ENCODE data around the gene VDR.

VDR gene

DNA sequence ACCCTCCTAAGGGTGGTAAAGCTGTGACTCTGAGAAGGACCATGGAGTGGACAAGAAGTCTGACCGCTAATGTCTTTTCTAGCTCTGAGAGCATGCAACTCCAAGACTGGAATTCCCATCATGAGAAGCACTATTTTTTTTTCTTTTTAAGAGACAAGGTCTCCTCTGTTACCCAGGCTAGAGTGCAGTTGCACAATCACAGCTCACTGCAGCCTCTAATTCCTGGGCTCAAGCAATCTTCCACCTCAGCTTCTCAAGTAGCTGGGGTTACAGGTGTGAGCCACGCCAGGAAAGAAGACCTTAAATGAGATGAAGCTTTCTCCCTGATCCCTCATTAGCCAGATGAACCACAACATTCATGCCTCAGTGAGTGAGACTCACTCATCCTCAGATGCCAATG, 19.2 kb downstream of the VDR start:
- Histone ChIP-seq H3K9ac (ENCODE audit: low read length) (no peak overlapping the region), H4K8ac (ENCODE audit: low read length) (peak overlapping the region; percentile 7), H3K9me3 (ENCODE audit: control insufficient read depth, low read length) (no peaks in the 10 kb centered on the region), H3K4me1 (ENCODE audit: control insufficient read depth, insufficient read depth, low read depth, low read length) (peaks cover 15% of the 10 kb centered on the region), H3K27ac (ENCODE audit: low read length, poor library complexity, severe bottlenecking) (no peak overlapping the region), H2BK120ac (ENCODE audit: low read depth, low read length) (peak overlapping the region; percentile 50), H3K27me3 (ENCODE audit: control insufficient read depth in 1 of 2, insufficient read depth in 1 of 2, low read length in 2 of 2) (no peaks in the 10 kb centered on the region), H2BK15ac (ENCODE audit: low read depth, poor library complexity, severe bottlenecking) (no peak overlapping the region), H3K18ac (ENCODE audit: low read depth in 1 of 2, low read length in 2 of 2) (peak overlapping the region in 1 of 2 experiments; percentile 24), H3K4ac (ENCODE audit: low read depth in 1 of 2, low read length in 2 of 2) (no peak overlapping the region), H2AFZ (ENCODE audit: low read depth, low read length) (no peak overlapping the region), H3K4me2 (ENCODE audit: low read length, poor library complexity, severe bottlenecking) (no peak overlapping the region), H2BK12ac (ENCODE audit: low read length in 2 of 2) (no peak overlapping the region), H3K23ac (ENCODE audit: low read length in 2 of 2) (no peak overlapping the region), H3K79me1 (replicated peaks; ENCODE audit: low read length, poor library complexity, severe bottlenecking) (no peaks in the 10 kb centered on the region), H4K91ac (ENCODE audit: low read length) (no peak overlapping the region), H2AK5ac (ENCODE audit: low read length, severe bottlenecking) (no peak overlapping the region), H3K36me3 (ENCODE audit: control insufficient read depth in 1 of 2, insufficient read depth in 2 of 2, low read depth in 1 of 2, low read length in 2 of 2) (peaks cover 0 to 8% of the 10 kb centered on the region in 2 experiments), H3K4me3 (ENCODE audit: insufficient read depth in 1 of 2, low read depth in 1 of 2, low read length in 2 of 2) (no peak overlapping the region), H2BK5ac (ENCODE audit: low read depth, low read length, poor library complexity, severe bottlenecking) (no peak overlapping the region), H3K14ac (ENCODE audit: low read length in 2 of 2) (no peak overlapping the region)
- 91% methylated on average over 2 of the region's 2 CpGs for WGBS
- DNase-seq = no peak

- Histone ChIP-seq H4K91ac (ENCODE audit: low read length) (peak overlapping the region; percentile 18), H2BK5ac (ENCODE audit: low read depth, low read length, poor library complexity, severe bottlenecking) (no peak overlapping the region), H4K8ac (ENCODE audit: low read length) (no peak overlapping the region), H3K9ac (ENCODE audit: low read length) (no peak overlapping the region), H2BK120ac (ENCODE audit: low read depth, low read length) (peak overlapping the region; percentile 50), H3K36me3 (ENCODE audit: control insufficient read depth in 1 of 2, insufficient read depth in 2 of 2, low read depth in 1 of 2, low read length in 2 of 2) (peaks cover 0 to 8% of the 10 kb centered on the region in 2 experiments), H2BK12ac (ENCODE audit: low read length in 2 of 2) (peak overlapping the region in 1 of 2 experiments; percentile 15), H3K23ac (ENCODE audit: low read length in 2 of 2) (no peak overlapping the region), H2AK5ac (ENCODE audit: low read length, severe bottlenecking) (no peak overlapping the region), H3K4me1 (ENCODE audit: control insufficient read depth, insufficient read depth, low read depth, low read length) (peaks cover 15% of the 10 kb centered on the region), H3K9me3 (ENCODE audit: control insufficient read depth, low read length) (no peaks in the 10 kb centered on the region), H3K4me2 (ENCODE audit: low read length, poor library complexity, severe bottlenecking) (no peak overlapping the region), H2BK15ac (ENCODE audit: low read depth, poor library complexity, severe bottlenecking) (no peak overlapping the region), H3K14ac (ENCODE audit: low read length in 2 of 2) (no peak overlapping the region), H2AFZ (ENCODE audit: low read depth, low read length) (no peak overlapping the region), H3K4ac (ENCODE audit: low read depth in 1 of 2, low read length in 2 of 2) (no peak overlapping the region), H3K27ac (ENCODE audit: low read length, poor library complexity, severe bottlenecking) (no peak overlapping the region), H3K27me3 (ENCODE audit: control insufficient read depth in 1 of 2, insufficient read depth in 1 of 2, low read length in 2 of 2) (no peaks in the 10 kb centered on the region), H3K18ac (ENCODE audit: low read depth in 1 of 2, low read length in 2 of 2) (peak overlapping the region in 1 of 2 experiments; percentile 24), H3K4me3 (ENCODE audit: insufficient read depth in 1 of 2, low read depth in 1 of 2, low read length in 2 of 2) (no peak overlapping the region), H3K79me1 (replicated peaks; ENCODE audit: low read length, poor library complexity, severe bottlenecking) (no peaks in the 10 kb centered on the region)
- 87% methylated on average over 10 of the region's 10 CpGs for WGBS
- no peak for DNase-seq
Observed at GRCh38 chr12:47885012-47885501, 19.7 kb downstream of the VDR start.

GRCh38 chr12:47884501-47884900, 20.3 kb downstream of the VDR start:
- no peaks in the 10 kb centered on the region for H3K9me3 ChIP-seq (ENCODE audit: control insufficient read depth, low read length)
- no peak overlapping the region for H3K4me3 ChIP-seq (ENCODE audit: insufficient read depth in 1 of 2, low read depth in 1 of 2, low read length in 2 of 2)
- H2AK5ac ChIP-seq (ENCODE audit: low read length, severe bottlenecking) = no peak overlapping the region
- no peak overlapping the region for H3K4me2 ChIP-seq (ENCODE audit: low read length, poor library complexity, severe bottlenecking)
- H3K27me3 ChIP-seq (ENCODE audit: control insufficient read depth in 1 of 2, insufficient read depth in 1 of 2, low read length in 2 of 2) = no peaks in the 10 kb centered on the region
- H2BK15ac ChIP-seq (ENCODE audit: low read depth, poor library complexity, severe bottlenecking) = peak overlapping the region; percentile 15
- H3K79me1 ChIP-seq (replicated peaks; ENCODE audit: low read length, poor library complexity, severe bottlenecking) = no peaks in the 10 kb centered on the region
- no peak overlapping the region for H2AFZ ChIP-seq (ENCODE audit: low read depth, low read length)
- DNase-seq = no peak
- H3K4me1 ChIP-seq (ENCODE audit: control insufficient read depth, insufficient read depth, low read depth, low read length) = peaks cover 15% of the 10 kb centered on the region
- no peak overlapping the region for H3K14ac ChIP-seq (ENCODE audit: low read length in 2 of 2)
- H3K9ac ChIP-seq (ENCODE audit: low read length) = no peak overlapping the region
- no peak overlapping the region for H3K18ac ChIP-seq (ENCODE audit: low read depth in 1 of 2, low read length in 2 of 2)
- no peak overlapping the region for H2BK5ac ChIP-seq (ENCODE audit: low read depth, low read length, poor library complexity, severe bottlenecking)
- H4K8ac ChIP-seq (ENCODE audit: low read length) = no peak overlapping the region
- H2BK12ac ChIP-seq (ENCODE audit: low read length in 2 of 2) = peak overlapping the region in 1 of 2 experiments; percentile 57
- 50% methylated on average over 2 of the region's 3 CpGs for WGBS
- H3K36me3 ChIP-seq (ENCODE audit: control insufficient read depth in 1 of 2, insufficient read depth in 2 of 2, low read depth in 1 of 2, low read length in 2 of 2) = peaks cover 0 to 8% of the 10 kb centered on the region in 2 experiments
- H3K27ac ChIP-seq (ENCODE audit: low read length, poor library complexity, severe bottlenecking) = no peak overlapping the region
- no peak overlapping the region for H3K4ac ChIP-seq (ENCODE audit: low read depth in 1 of 2, low read length in 2 of 2)
- H2BK120ac ChIP-seq (ENCODE audit: low read depth, low read length) = no peak overlapping the region
- no peak overlapping the region for H4K91ac ChIP-seq (ENCODE audit: low read length)
- H3K23ac ChIP-seq (ENCODE audit: low read length in 2 of 2) = peak overlapping the region in 1 of 2 experiments; percentile 46

- Histone ChIP-seq H3K4ac (ENCODE audit: low read depth in 1 of 2, low read length in 2 of 2) (peak overlapping the region in 1 of 2 experiments; percentile 63), H3K4me1 (ENCODE audit: control insufficient read depth, insufficient read depth, low read depth, low read length) (peaks cover 15% of the 10 kb centered on the region), H2BK15ac (ENCODE audit: low read depth, poor library complexity, severe bottlenecking) (peak overlapping the region; percentile 38), H3K36me3 (ENCODE audit: control insufficient read depth in 1 of 2, insufficient read depth in 2 of 2, low read depth in 1 of 2, low read length in 2 of 2) (peaks cover 0 to 9% of the 10 kb centered on the region in 2 experiments), H3K9me3 (ENCODE audit: control insufficient read depth, low read length) (no peaks in the 10 kb centered on the region), H2BK12ac (ENCODE audit: low read length in 2 of 2) (peak overlapping the region; percentile 95 to 100), H3K18ac (ENCODE audit: low read depth in 1 of 2, low read length in 2 of 2) (peak overlapping the region in 1 of 2 experiments; percentile 98), H3K27me3 (ENCODE audit: control insufficient read depth in 1 of 2, insufficient read depth in 1 of 2, low read length in 2 of 2) (no peaks in the 10 kb centered on the region), H4K91ac (ENCODE audit: low read length) (peak overlapping the region; percentile 29), H3K79me1 (replicated peaks; ENCODE audit: low read length, poor library complexity, severe bottlenecking) (no peaks in the 10 kb centered on the region), H4K8ac (ENCODE audit: low read length) (no peak overlapping the region), H2BK120ac (ENCODE audit: low read depth, low read length) (no peak overlapping the region), H3K9ac (ENCODE audit: low read length) (no peak overlapping the region), H3K23ac (ENCODE audit: low read length in 2 of 2) (no peak overlapping the region), H2BK5ac (ENCODE audit: low read depth, low read length, poor library complexity, severe bottlenecking) (no peak overlapping the region), H2AFZ (ENCODE audit: low read depth, low read length) (no peak overlapping the region), H3K4me2 (ENCODE audit: low read length, poor library complexity, severe bottlenecking) (no peak overlapping the region), H3K14ac (ENCODE audit: low read length in 2 of 2) (no peak overlapping the region), H3K4me3 (ENCODE audit: insufficient read depth in 1 of 2, low read depth in 1 of 2, low read length in 2 of 2) (no peak overlapping the region), H2AK5ac (ENCODE audit: low read length, severe bottlenecking) (no peak overlapping the region), H3K27ac (ENCODE audit: low read length, poor library complexity, severe bottlenecking) (no peak overlapping the region)
- DNase-seq = no peak
- WGBS = 96% methylated on average over 5 of the region's 5 CpGs
Observed at GRCh38 chr12:47883663-47884195, 21.1 kb downstream of the VDR start.
